ACC112 (cell line): ENCODE results near the gene SPINK1.
"Not testable (repeated sequence)": the region's sequence is repeated elsewhere in the genome, so short reads cannot be mapped to it uniquely, and the experiment has no call there.

ENCODE experiments used
- H2AFZ ChIP-seq: fragments of 200-600 bp; sonication (generic); one replicate; pipeline ENCODE4 v1.6.0; 2017; ENCODE audit warnings: antibody characterized with exemption, low read length; ENCODE audit not compliant: unreplicated experiment
- H3K27ac ChIP-seq: fragments of 200-600 bp; sonication (generic); 2 replicates; pipeline ENCODE4 v1.5.1; 2014; ENCODE audit warnings: low read depth, mild to moderate bottlenecking, antibody characterized with exemption, low read length, moderate library complexity
- H3K27me3 ChIP-seq: fragments of 200-600 bp; sonication (generic); 2 replicates; pipeline ENCODE4 v1.6.1; 2014; ENCODE audit warnings: mild to moderate bottlenecking, antibody characterized with exemption, low read length, moderate library complexity, mixed read lengths; ENCODE audit not compliant: insufficient read depth
- H3K36me3 ChIP-seq: fragments of 200-600 bp; sonication (generic); 2 replicates; pipeline ENCODE4 v1.6.1; 2016; ENCODE audit warnings: mild to moderate bottlenecking, antibody characterized with exemption, low read length, moderate library complexity, mixed read lengths; ENCODE audit not compliant: insufficient read depth
- H3K4me1 ChIP-seq: fragments of 200-600 bp; sonication (generic); one replicate; pipeline ENCODE4 v1.6.1; 2016; ENCODE audit warnings: low read length, mixed read lengths; ENCODE audit not compliant: insufficient read depth, unreplicated experiment, control insufficient read depth
- H3K4me3 ChIP-seq: fragments of 200-600 bp; sonication (generic); 2 replicates; pipeline ENCODE4 v1.5.1; 2014; ENCODE audit warnings: mild to moderate bottlenecking, low read depth, low read length
- H3K79me2 ChIP-seq: fragments of 200-600 bp; sonication (generic); one replicate; pipeline ENCODE4 v1.6.0; 2016; ENCODE audit warnings: low read length; ENCODE audit not compliant: control insufficient read depth, unreplicated experiment, insufficient read depth

The SPINK1 gene, protein sequence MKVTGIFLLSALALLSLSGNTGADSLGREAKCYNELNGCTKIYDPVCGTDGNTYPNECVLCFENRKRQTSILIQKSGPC

DNA sequence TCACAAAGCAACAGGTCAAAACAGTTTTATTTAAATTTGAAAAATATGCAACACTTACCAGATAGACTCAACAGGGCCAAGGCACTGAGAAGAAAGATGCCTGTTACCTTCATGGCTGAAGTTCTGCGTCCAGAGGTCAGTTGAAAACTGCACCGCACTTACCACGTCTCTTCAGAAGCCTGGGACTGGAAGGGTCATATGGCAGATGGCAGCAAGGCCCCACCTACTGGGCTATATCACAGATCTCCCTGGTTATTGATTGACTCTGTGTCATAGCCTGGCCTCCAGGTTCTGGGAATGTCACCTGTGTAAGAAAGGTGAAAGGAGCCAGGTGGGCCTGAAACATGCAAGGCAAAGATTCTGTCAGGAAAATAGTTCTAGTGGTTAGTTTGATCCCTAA lies at the start of gene SPINK1:
Gene SPINK1, minus strand, starts transcription at position 207 of the 400 bp plus-strand sequence. Its CDS starts 94 bp downstream, at position 113.
- Histone ChIP-seq H2AFZ (no peak within 1 kb of the TSS), H3K27ac (no peak within 1 kb of the TSS), H3K36me3 (no peaks in the 10 kb centered on the region), H3K27me3 (peaks cover 22% of the 10 kb centered on the region), H3K4me1 (no peaks in the 10 kb centered on the region), H3K4me3 (no peak within 1 kb of the TSS), H3K79me2 (no peaks in the 10 kb centered on the region)

DNA sequence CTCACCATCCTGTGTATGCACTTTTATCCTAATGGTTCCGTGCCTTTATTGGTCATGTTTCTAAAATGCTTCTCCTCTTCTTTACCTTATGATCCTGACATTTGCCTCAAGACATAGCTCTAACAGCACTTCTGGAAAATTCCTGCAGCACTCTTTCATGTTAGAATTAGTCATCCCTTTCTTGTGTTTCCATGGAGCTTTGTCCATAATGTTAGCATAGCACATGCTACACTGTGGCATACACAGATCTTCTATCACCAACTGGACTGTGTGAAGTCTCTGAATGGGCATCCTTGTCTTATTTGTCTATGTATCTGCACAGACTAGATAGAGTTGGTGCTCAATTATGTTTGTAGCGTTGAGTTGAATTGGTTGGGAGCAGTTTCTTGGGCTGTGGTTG lies 49.0 kb upstream of the SPINK1 start:
- peaks cover 41% of the 10 kb centered on the region for H3K27me3 ChIP-seq
- no peak overlapping the region for H3K27ac ChIP-seq
- H3K79me2 ChIP-seq: no peaks in the 10 kb centered on the region
- no peak overlapping the region for H2AFZ ChIP-seq
- H3K36me3 ChIP-seq: no peaks in the 10 kb centered on the region
- no peaks in the 10 kb centered on the region for H3K4me1 ChIP-seq
- H3K4me3 ChIP-seq: no peak overlapping the region

DNA sequence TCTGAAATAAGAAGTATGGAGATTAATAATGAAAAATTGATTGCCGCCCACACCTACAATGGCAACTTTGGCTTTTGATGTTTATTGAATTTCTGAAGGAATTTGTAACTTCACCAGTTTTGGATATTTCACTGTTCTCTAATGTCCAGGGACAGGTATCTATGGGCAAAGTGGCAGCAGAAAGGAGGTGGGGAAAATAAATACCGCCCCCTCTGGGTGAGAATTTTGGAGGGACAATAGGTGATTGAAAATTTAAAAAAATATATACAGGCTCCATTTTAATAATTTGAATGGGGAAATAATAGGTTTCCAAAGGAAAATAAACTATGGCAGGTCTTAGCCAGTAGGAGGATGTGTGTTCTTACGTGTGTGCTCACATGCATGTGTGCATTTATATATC lies 48.3 kb upstream of the SPINK1 start:
- Histone ChIP-seq H3K36me3 (no peaks in the 10 kb centered on the region), H3K4me3 (no peak overlapping the region), H2AFZ (no peak overlapping the region), H3K27me3 (peaks cover 43% of the 10 kb centered on the region), H3K79me2 (no peaks in the 10 kb centered on the region), H3K4me1 (no peaks in the 10 kb centered on the region), H3K27ac (no peak overlapping the region)

DNA sequence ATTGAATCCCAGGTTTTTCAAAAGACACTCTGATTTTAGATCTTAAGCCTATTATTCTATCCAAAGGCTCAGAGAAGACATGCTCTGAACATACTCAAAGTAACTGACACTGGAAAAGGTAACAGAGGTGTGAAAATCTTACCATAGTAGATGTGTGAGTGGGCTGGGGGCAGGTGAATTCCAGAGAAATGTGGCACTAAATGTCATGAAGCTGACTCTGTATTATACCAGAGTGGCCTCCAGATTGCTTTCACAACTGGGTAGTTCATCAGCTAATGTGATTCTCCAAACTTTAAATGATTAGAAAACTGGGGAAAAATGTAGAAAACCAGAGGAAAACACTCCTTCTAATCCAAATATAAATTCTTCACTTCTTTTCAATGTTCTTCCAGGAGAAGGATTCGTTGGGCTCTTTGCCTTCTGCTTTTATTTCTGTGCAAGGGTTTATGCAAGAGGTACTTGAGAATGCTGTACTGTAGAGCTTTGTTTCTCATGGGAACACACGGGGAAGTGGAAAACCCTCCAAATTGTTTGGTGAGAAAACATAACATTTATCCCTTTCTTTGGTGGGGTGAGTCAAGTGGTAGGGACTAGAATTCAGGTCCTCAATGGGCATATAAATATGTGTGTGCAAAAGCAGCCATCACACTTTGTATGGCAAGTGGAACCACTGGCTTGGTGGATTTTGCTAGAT lies 46.7 kb upstream of the SPINK1 start, which contains the start of gene SCGB3A2:
Gene SCGB3A2, plus strand, starts transcription at position 646 of the 694 bp plus-strand sequence. CDS start 93 bp downstream, outside the sequence.
- no peak within 1 kb of the TSS for H3K27ac ChIP-seq

DNA sequence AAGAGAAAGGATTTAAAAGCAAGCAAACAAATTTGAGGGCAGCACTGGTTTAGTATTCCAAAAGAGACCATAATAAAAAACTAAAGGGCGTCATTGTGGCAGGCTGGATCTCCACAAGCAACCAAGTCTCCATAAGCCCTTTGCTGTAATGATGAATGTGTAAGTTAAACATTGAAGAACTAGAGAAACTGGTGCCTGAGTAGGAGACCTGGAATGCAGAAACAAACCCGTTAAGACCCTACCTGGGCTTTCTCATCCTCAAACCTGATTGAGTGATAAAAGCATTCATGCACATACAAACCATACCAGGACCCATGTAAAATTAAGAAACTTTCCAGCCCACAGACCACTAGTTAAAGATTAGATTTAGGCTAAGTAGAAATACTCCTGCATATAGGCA lies 45.2 kb upstream of the SPINK1 start:
- no peak overlapping the region for H3K27ac ChIP-seq
- H3K4me3 ChIP-seq: no peak overlapping the region
- H3K4me1 ChIP-seq: no peaks in the 10 kb centered on the region
- H3K36me3 ChIP-seq: no peaks in the 10 kb centered on the region
- no peak overlapping the region for H2AFZ ChIP-seq
- H3K27me3 ChIP-seq: peaks cover 43% of the 10 kb centered on the region
- no peaks in the 10 kb centered on the region for H3K79me2 ChIP-seq

More for the DNA sequence above, 46.7 kb upstream of the SPINK1 start, which contains the start of gene SCGB3A2:
- H3K4me1 ChIP-seq: no peaks in the 10 kb centered on the region
- H2AFZ ChIP-seq: no peak within 1 kb of the TSS
- H3K79me2 ChIP-seq: no peaks in the 10 kb centered on the region
- no peak within 1 kb of the TSS for H3K4me3 ChIP-seq
- no peaks in the 10 kb centered on the region for H3K36me3 ChIP-seq
- H3K27me3 ChIP-seq: peaks cover 43% of the 10 kb centered on the region

DNA sequence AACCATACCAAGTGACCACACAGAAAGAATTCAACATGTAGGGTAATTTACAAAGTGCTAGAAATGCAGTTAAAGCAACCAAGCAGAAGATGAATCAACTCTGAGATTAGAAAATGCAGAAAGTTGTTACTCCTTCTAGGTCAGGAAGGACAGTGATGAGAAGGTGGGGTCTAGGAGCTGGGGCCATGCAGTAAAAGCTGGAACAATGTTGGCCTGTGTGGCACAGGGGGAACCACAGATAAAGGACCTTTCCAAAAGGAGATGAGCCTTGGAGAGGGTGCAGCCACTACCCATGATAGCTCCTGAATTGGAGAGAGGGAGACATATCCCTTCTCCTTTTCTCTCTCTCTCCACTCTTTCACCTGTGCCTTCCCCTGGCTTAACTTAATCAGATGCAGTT lies 44.7 kb upstream of the SPINK1 start:
- Histone ChIP-seq H3K27me3 (peaks cover 43% of the 10 kb centered on the region), H3K27ac (no peak overlapping the region), H3K4me3 (no peak overlapping the region), H3K4me1 (no peaks in the 10 kb centered on the region), H3K36me3 (no peaks in the 10 kb centered on the region), H3K79me2 (no peaks in the 10 kb centered on the region), H2AFZ (no peak overlapping the region)

DNA sequence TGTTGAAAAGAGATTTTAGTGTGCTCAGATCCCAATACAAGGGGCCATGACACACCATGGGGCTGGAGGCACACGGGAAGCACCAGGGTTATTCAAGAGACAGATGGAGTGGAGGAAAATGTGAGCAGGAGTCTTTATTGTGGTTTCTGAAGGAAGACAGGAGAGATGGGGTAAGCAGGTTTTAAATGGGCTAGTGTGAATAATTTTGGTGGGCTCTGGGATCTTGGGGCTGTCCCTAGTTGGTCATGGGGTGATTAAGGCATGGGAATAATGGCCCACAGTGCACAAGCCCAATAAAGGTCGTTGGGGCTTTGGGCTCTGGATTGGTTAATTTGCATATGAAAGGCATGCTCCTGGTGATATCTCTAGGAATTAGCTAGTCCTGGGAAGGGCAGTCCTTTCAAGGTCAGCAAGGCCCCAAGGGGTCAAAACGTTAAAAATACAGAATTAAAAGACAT lies 43.5 kb upstream of the SPINK1 start:
- H3K4me1 ChIP-seq: no peaks in the 10 kb centered on the region
- peaks cover 43% of the 10 kb centered on the region for H3K27me3 ChIP-seq
- H3K4me3 ChIP-seq: no peak overlapping the region
- H3K79me2 ChIP-seq: no peaks in the 10 kb centered on the region
- no peak overlapping the region for H3K27ac ChIP-seq
- no peaks in the 10 kb centered on the region for H3K36me3 ChIP-seq
- H2AFZ ChIP-seq: no peak overlapping the region

DNA sequence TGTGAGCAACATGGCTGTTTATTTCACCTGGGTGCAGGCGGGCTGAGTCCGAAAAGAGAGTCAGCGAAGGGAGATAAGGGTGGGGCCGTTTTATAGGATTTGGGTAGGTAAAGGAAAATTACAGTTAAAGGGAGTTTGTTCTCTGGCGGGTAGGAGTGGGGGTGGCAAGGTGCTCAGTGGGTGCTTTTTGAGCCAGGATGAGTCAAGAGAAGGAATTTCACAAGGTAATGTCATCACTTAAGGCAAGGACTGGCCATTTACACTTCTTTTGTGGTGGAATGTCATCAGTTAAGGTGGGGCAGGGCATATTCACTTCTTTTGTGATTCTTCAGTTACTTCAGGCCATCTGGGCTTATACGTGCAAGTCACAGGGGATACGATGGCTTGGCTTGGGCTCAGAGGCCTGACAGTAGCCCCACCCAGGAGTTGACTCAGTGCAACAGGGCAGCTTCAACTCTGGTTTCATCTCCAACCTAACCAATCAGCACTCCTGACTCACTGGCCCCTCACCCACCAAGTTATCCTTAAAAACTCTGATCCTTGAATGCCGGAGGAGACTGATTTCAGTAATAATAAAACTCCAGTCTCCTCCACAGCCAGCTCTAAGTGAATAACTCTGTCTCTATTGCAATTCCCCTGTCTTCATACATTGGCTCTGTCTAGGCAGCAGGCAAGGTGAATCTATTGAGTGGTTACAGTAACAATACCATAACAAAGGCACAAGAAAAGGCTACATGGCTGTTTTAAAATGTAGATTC lies 42.8 kb upstream of the SPINK1 start:
- not testable (repeated sequence) for H3K4me3 ChIP-seq, H3K4me1 ChIP-seq, H2AFZ ChIP-seq, H3K79me2 ChIP-seq, H3K27ac ChIP-seq, H3K36me3 ChIP-seq
- peaks cover 39% of the 10 kb centered on the region for H3K27me3 ChIP-seq

DNA sequence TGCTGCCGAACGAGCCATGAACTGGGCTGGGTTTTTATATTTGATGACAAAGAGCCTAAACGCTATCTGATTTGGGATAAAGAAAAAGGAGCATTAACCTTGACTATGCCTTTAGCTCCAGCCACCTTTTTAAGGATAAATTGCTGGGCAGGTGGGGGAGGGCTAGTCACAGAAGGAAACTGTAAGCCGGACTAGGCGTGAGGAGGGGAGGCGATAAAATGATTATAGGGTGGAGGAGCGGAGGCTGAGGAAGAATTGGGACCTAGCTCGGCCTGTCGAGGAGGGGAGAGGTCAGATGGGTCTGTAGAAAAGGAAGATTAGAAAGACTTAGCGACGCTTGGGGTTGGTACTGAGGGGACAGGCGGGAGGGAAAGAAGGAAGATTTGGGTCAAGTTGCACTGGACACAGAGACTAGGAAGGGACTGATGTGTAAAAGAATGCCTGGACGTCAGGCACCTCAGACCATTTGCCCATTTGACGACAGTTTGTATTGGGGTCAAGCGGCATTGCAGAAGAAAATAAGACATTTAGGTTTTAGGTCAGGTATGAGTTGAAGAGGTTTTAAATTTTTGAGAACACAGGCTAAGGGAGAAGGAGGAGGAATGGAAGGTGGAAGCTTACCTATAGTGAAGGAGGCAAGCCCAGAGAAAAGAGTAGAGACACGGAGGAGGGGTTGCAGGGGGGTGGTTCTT lies 41.4 kb upstream of the SPINK1 start:
- H3K4me1 ChIP-seq, H3K27ac ChIP-seq, H3K79me2 ChIP-seq, H2AFZ ChIP-seq, H3K4me3 ChIP-seq, H3K36me3 ChIP-seq: not testable (repeated sequence)
- peaks cover 25% of the 10 kb centered on the region for H3K27me3 ChIP-seq

DNA sequence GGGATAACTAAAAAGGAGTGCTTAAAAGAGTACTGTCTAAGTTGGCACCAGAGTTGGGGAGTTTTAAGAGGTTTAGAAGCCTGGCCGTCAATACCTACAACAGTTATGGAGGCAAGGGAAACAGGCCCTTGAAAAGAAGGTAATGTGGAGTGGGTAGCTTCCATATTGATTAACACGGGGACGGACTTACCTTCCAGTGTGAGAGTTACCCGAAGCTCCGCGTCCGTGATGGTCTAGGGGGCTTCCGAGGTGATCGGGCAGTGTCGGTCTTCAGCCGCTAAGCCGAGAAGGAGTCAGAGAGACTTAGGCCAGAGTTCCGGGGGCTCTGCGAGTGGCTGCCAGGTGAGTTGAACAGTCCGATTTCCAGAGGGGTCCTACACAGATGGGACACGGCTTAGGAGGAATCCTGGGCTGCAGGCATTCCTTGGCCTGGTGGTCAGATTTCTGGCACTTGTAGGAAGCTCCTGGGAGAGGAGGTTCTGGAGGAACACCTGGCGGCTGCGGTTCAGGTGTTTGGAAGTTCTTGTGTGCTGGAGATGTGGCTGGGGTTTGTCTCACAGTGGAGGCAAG lies 40.6 kb upstream of the SPINK1 start:
- not testable (repeated sequence) for H3K4me1 ChIP-seq, H3K4me3 ChIP-seq, H3K27ac ChIP-seq, H2AFZ ChIP-seq, H3K36me3 ChIP-seq, H3K79me2 ChIP-seq
- peaks cover 16% of the 10 kb centered on the region for H3K27me3 ChIP-seq
